CD4-positive, alpha-beta memory T cell (primary cell): ENCODE data around the gene CD2AP. TPM values are rescaled to one million over a fixed set of nuclear protein-coding genes. Genes with fewer than 3 reads are reported as not detected.
A peak's percentile ranks its signal among the peaks of the same experiment; 100 is the strongest.
"Not testable (repeated sequence)": the region's sequence is repeated elsewhere in the genome, so short reads cannot be mapped to it uniquely, and the experiment has no call there.

Experiments used
- CTCF ChIA-PET: fragments of 350-600 bp; sonication (Branson Sonifier 250); formaldehyde crosslinking; loops from one replicate; lab custom pipeline; 2021; ENCODE audit warnings: inconsistent platforms; ENCODE audit not compliant: partially characterized antibody; lab: Charles Lee
- POLR2A ChIA-PET: fragments of 350-600 bp; sonication (Branson Sonifier 250); formaldehyde crosslinking; loops from one replicate; lab custom pipeline; 2021; ENCODE audit not compliant: partially characterized antibody; lab: Charles Lee
- DNase-seq, 5 donors: peaks; one replicate each; pipeline versions ENCODE4 v3.0.0 to v3.0.0-alpha.2; 2020 to 2022; ENCODE audit warnings: mixed read lengths in 1 of 5
- H3K27ac ChIP-seq: one replicate; pipeline ENCODE4 v1.7.0; 2013; ENCODE audit warnings: low read depth, low read length
- H3K27me3 ChIP-seq: 2 replicates; pipeline ENCODE4 v1.7.0; 2013; ENCODE audit warnings: mild to moderate bottlenecking, low read length, moderate library complexity; ENCODE audit not compliant: insufficient read depth
- H3K36me3 ChIP-seq: 2 replicates; pipeline ENCODE4 v1.7.0; 2013; ENCODE audit warnings: mild to moderate bottlenecking, low read length, moderate library complexity; ENCODE audit not compliant: insufficient read depth
- H3K4me1 ChIP-seq: 2 replicates; pipeline ENCODE4 v1.7.0; 2013; ENCODE audit warnings: mild to moderate bottlenecking, low read length, moderate library complexity; ENCODE audit not compliant: insufficient read depth
- H3K4me3 ChIP-seq, 2 donors: one replicate each; pipeline ENCODE4 v1.7.0; 2013; ENCODE audit warnings: low read length in 2 of 2, mild to moderate bottlenecking in 1 of 2
- H3K9me3 ChIP-seq, 2 donors: one replicate each; pipeline ENCODE4 v1.7.0; 2013; ENCODE audit warnings: low read length in 2 of 2, control low read depth in 1 of 2; ENCODE audit not compliant: control insufficient read depth in 1 of 2
- H3K27ac Mint-ChIP-seq, 7 donors: one replicate each; pipeline ENCODE4 v1.8.0; 2020 to 2021; ENCODE audit warnings: mixed read lengths in 7 of 7, mild to moderate bottlenecking in 6 of 7, inconsistent platforms in 3 of 7, moderate library complexity in 3 of 7
- H3K27me3 Mint-ChIP-seq, 2 donors: one replicate each; pipeline ENCODE4 v1.8.0; 2020 to 2021; ENCODE audit warnings: mixed read lengths in 2 of 2
- H3K36me3 Mint-ChIP-seq, 2 donors: one replicate each; pipeline ENCODE4 v1.8.0; 2020 to 2021; ENCODE audit warnings: mixed read lengths in 2 of 2, inconsistent platforms in 1 of 2, mild to moderate bottlenecking in 1 of 2
- H3K4me1 Mint-ChIP-seq, 4 donors: one replicate each; pipeline ENCODE4 v1.8.0; 2020 to 2021; ENCODE audit warnings: mixed read lengths in 4 of 4, mild to moderate bottlenecking in 1 of 4
- H3K4me3 Mint-ChIP-seq, 8 donors: one replicate each; pipeline ENCODE4 v1.8.0; 2020 to 2021; ENCODE audit warnings: mixed read lengths in 8 of 8, mild to moderate bottlenecking in 7 of 8, moderate library complexity in 6 of 8, inconsistent platforms in 3 of 8
- H3K9me3 Mint-ChIP-seq, 8 donors: one replicate each; pipeline ENCODE4 v1.8.0; 2020 to 2021; ENCODE audit warnings: mixed read lengths in 8 of 8, mild to moderate bottlenecking in 5 of 8, inconsistent platforms in 3 of 8, moderate library complexity in 1 of 8
- intact Hi-C: fragments of 100-400 bp; cut with micrococcal nuclease; formaldehyde crosslinking; loops from one replicate; pipeline ENCODE4 v1.15.1; 2023
- polyA plus RNA-seq, 2 donors: library from polyadenylated mRNA; unstranded; fragments of 300-500 nt; fragmentation: Illumina TruSeq; gene quantifications; one replicate each; pipeline ENCODE4 v1.2.3, GENCODE V29; 2021
- total RNA-seq, 2 experiments: library from RNA; stranded (reverse); gene quantifications; one replicate each; pipeline ENCODE4 v1.2.3, GENCODE V29; 2021

CD2AP gene
- total and polyA plus RNA-seq, 4 experiments from 2014 or later: 3.5 to 25.8 (median 17.1) TPM

DNA sequence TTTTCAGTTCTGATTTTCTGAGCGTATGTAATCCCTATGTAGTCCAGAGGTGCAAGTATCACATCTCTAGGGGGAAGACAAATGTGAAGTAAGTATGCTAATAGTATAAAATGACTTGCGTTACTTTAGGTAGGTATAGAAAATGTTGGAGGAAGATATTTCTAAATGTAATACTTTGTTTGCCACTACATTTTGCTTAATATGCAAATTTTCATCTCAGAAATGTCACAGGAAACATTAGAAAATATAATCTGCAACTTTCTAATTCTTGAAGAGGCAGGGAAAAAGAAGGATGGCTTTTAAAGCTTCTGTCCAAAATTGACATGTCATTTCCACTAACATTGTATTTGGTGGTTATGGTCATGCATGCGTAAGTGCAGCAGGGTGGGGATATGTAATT is 85.6 kb downstream of the CD2AP start:
- H3K9me3 ChIP-seq: no peaks in the 10 kb centered on the region
- peaks cover 5 to 12% (median 7%) of the 10 kb centered on the region in 4 donors for H3K4me1 Mint-ChIP-seq
- H3K4me3 ChIP-seq: no peak overlapping the region
- no peak overlapping the region for H3K4me3 Mint-ChIP-seq
- no peaks in the 10 kb centered on the region for H3K27me3 ChIP-seq
- no peaks in the 10 kb centered on the region for H3K36me3 ChIP-seq
- intact Hi-C loops: no loop called here
- ChIA-PET CTCF (no interaction called here), POLR2A (no interaction called here)
- no peak overlapping the region for H3K27ac Mint-ChIP-seq
- H3K4me1 ChIP-seq: no peaks in the 10 kb centered on the region
- H3K27ac ChIP-seq: no peak overlapping the region
- DNase-seq: no peak
- H3K36me3 Mint-ChIP-seq: peaks cover 24 to 39% of the 10 kb centered on the region in 2 donors
- peaks cover 0 to 2% (median 0%) of the 10 kb centered on the region in 8 donors for H3K9me3 Mint-ChIP-seq
- H3K27me3 Mint-ChIP-seq: no peaks in the 10 kb centered on the region

DNA sequence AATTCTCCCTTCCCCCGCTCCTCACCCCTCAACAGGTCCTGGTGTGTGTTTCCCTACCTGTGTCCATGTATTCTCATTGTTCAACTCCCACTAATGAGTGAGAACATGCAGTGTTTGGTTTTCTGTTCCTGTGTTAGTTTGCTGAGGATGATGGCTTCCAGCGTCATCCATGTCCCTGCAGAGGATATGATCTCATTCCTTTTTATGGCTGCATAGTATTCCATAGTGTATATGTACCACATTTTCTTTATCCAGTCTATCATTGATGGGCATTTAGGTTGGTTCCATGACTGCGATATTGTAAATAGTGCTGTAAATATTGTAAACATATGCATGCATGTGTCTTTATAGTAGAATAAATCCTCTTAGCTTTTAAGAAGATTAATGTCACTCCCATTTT is 89.0 kb downstream of the CD2AP start:
- H3K27me3 ChIP-seq, H3K4me1 ChIP-seq, intact Hi-C loops, H3K9me3 ChIP-seq, H3K27me3 Mint-ChIP-seq, H3K4me3 Mint-ChIP-seq, H3K36me3 ChIP-seq, CTCF ChIA-PET, H3K27ac ChIP-seq, H3K4me3 ChIP-seq, H3K4me1 Mint-ChIP-seq, H3K9me3 Mint-ChIP-seq, DNase-seq: not testable (repeated sequence)
- POLR2A ChIA-PET: interaction anchor here (0.7 kb wide), 1 partner anchor 514 kb away, joined by 3 read pairs; no protein-coding TSS in a partner anchor
- H3K27ac Mint-ChIP-seq: peak overlapping the region in 2 of 7 donors; percentile 24 to 30
- H3K36me3 Mint-ChIP-seq: peaks cover 7 to 13% of the 10 kb centered on the region in 2 donors

DNA sequence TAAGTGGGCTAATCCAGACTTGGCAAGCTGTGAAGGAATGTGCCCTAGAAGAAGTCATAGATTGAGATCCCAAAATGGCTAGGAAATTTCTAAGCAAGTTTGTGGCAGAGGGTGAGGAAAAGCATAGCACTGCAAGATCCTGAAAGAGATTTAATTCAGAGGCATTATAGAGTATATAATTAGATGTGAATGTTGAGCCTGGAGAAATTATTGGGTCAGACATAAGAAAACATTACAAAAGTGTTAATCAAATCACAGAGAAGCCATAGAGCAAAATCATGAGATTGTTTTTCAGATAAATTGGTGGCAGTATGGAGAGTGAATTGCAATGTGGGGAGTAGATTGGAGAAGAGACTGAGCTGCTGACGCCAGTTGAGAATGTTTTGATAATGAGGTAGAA is 90.0 kb downstream of the CD2AP start:
- no peak overlapping the region for H3K4me3 Mint-ChIP-seq
- CTCF ChIA-PET: no interaction called here

GRCh38 chr6:47571488-47571887 is 93.9 kb downstream of the CD2AP start:
- Mint-ChIP-seq H3K36me3 (peaks cover 8 to 12% of the 10 kb centered on the region in 2 donors), H3K27me3 (no peaks in the 10 kb centered on the region), H3K4me3 (no peak overlapping the region), H3K4me1 (peaks cover 0 to 8% (median 3%) of the 10 kb centered on the region in 4 donors), H3K9me3 (peaks cover 0 to 1% (median 0%) of the 10 kb centered on the region in 8 donors), H3K27ac (peak overlapping the region in 1 of 7 donors; percentile 53)
- no peaks in the 10 kb centered on the region for H3K4me1 ChIP-seq
- peaks cover 3% of the 10 kb centered on the region for H3K36me3 ChIP-seq
- H3K9me3 ChIP-seq: no peaks in the 10 kb centered on the region
- H3K4me3 ChIP-seq: no peak overlapping the region
- no peak for DNase-seq
- H3K27ac ChIP-seq: no peak overlapping the region
- CTCF ChIA-PET: interaction anchor here (0.5 kb wide), 1 partner anchor 60 kb away, joined by 3 read pairs; no protein-coding TSS in a partner anchor
- POLR2A ChIA-PET: no interaction called here
- intact Hi-C loops: no loop called here
- no peaks in the 10 kb centered on the region for H3K27me3 ChIP-seq

More for the DNA sequence above, 90.0 kb downstream of the CD2AP start:
- Histone ChIP-seq H3K27me3 (no peaks in the 10 kb centered on the region), H3K4me3 (no peak overlapping the region), H3K4me1 (no peaks in the 10 kb centered on the region), H3K9me3 (no peaks in the 10 kb centered on the region), H3K27ac (no peak overlapping the region), H3K36me3 (no peaks in the 10 kb centered on the region)
- H3K4me1 Mint-ChIP-seq: peaks cover 0 to 9% (median 3%) of the 10 kb centered on the region in 4 donors
- H3K9me3 Mint-ChIP-seq: peaks cover 0 to 2% (median 0%) of the 10 kb centered on the region in 8 donors
- H3K27me3 Mint-ChIP-seq: no peaks in the 10 kb centered on the region
- no peak overlapping the region for H3K27ac Mint-ChIP-seq
- H3K36me3 Mint-ChIP-seq: peaks cover 7 to 13% of the 10 kb centered on the region in 2 donors
- intact Hi-C loops: no loop called here
- no peak for DNase-seq
- POLR2A ChIA-PET: no interaction called here

DNA sequence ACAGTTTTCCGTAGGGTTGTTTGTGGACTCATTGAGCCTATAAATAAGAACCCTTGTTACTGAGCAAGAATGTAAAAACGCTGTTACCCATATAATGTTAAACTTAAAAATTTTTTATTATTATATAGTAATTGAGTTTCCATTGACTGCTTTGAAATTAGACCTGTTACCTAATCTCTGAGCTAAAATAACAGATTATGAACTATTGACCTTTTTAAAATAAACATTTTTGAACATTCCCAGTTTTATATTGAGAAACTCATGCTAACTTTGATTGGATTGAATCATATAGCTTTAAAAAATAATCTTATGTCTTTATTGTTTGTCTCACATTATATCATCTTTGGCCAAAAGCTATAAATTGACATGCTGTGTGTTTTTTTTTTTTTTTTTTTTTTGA is 95.5 kb downstream of the CD2AP start:
- peaks cover 13 to 16% of the 10 kb centered on the region in 2 donors for H3K36me3 Mint-ChIP-seq
- peaks cover 0 to 8% (median 3%) of the 10 kb centered on the region in 4 donors for H3K4me1 Mint-ChIP-seq
- DNase-seq: no peak
- ChIA-PET POLR2A (no interaction called here), CTCF (no interaction called here)
- peaks cover 4% of the 10 kb centered on the region for H3K36me3 ChIP-seq
- no peaks in the 10 kb centered on the region for H3K27me3 Mint-ChIP-seq
- H3K9me3 Mint-ChIP-seq: no peaks in the 10 kb centered on the region
- H3K4me3 Mint-ChIP-seq: no peak overlapping the region
- H3K27me3 ChIP-seq: no peaks in the 10 kb centered on the region
- H3K27ac ChIP-seq: no peak overlapping the region
- H3K9me3 ChIP-seq: no peaks in the 10 kb centered on the region
- no peak overlapping the region for H3K27ac Mint-ChIP-seq
- H3K4me3 ChIP-seq: no peak overlapping the region
- H3K4me1 ChIP-seq: no peaks in the 10 kb centered on the region
- intact Hi-C loops: no loop called here

- CTCF ChIA-PET: interaction anchor here (1.5 kb wide), 1 partner anchor 162 kb away, joined by 3 read pairs; no protein-coding TSS in a partner anchor
- H3K36me3 Mint-ChIP-seq: peaks cover 22 to 25% of the 10 kb centered on the region in 2 donors
These were observed 97.2 kb downstream of the CD2AP start for GRCh38 chr6:47574789-47575188.

GRCh38 chr6:47579040-47579439 is 101.5 kb downstream of the CD2AP start:
- Histone ChIP-seq H3K27me3 (no peaks in the 10 kb centered on the region), H3K9me3 (no peaks in the 10 kb centered on the region), H3K36me3 (peaks cover 11% of the 10 kb centered on the region), H3K27ac (no peak overlapping the region), H3K4me1 (no peaks in the 10 kb centered on the region), H3K4me3 (no peak overlapping the region)
- intact Hi-C loops: no loop called here
- no peak overlapping the region for H3K4me3 Mint-ChIP-seq
- H3K27me3 Mint-ChIP-seq: no peaks in the 10 kb centered on the region
- ChIA-PET POLR2A (no interaction called here), CTCF (no interaction called here)
- H3K27ac Mint-ChIP-seq: no peak overlapping the region
- peaks cover 0 to 1% (median 0%) of the 10 kb centered on the region in 4 donors for H3K4me1 Mint-ChIP-seq
- H3K9me3 Mint-ChIP-seq: no peaks in the 10 kb centered on the region
- no peak for DNase-seq
- peaks cover 41 to 45% of the 10 kb centered on the region in 2 donors for H3K36me3 Mint-ChIP-seq

More at GRCh38 chr6:47574789-47575188, 97.2 kb downstream of the CD2AP start:
- Histone ChIP-seq H3K36me3 (peaks cover 10% of the 10 kb centered on the region), H3K27me3 (no peaks in the 10 kb centered on the region), H3K9me3 (no peaks in the 10 kb centered on the region), H3K4me1 (no peaks in the 10 kb centered on the region), H3K4me3 (no peak overlapping the region), H3K27ac (no peak overlapping the region)
- Mint-ChIP-seq H3K4me3 (no peak overlapping the region), H3K27me3 (no peaks in the 10 kb centered on the region), H3K9me3 (no peaks in the 10 kb centered on the region), H3K4me1 (peaks cover 0 to 7% (median 3%) of the 10 kb centered on the region in 4 donors), H3K27ac (no peak overlapping the region)
- no peak for DNase-seq
- POLR2A ChIA-PET: no interaction called here
- intact Hi-C loops: no loop called here
